DOHH2 (cell line): Measurements from ENCODE around the gene TRAF4.

Source experiments
- H3F3A ChIP-seq: fragments of 200-600 bp; sonication (generic), shearing (Covaris generic); 2 replicates; pipeline ENCODE4 v1.6.0; 2016; ENCODE audit warnings: antibody characterized with exemption, mild to moderate bottlenecking; ENCODE audit not compliant: control insufficient read depth, insufficient read depth
- H3K27ac ChIP-seq: fragments of 200-600 bp; sonication (generic); 2 replicates; pipeline ENCODE4 v1.5.1; 2014; ENCODE audit warnings: low read depth, mild to moderate bottlenecking, low read length, moderate library complexity
- H3K27me3 ChIP-seq: fragments of 200-600 bp; sonication (generic); 2 replicates; pipeline ENCODE4 v1.6.1; 2014; ENCODE audit warnings: mild to moderate bottlenecking, low read length, mixed read lengths; ENCODE audit not compliant: control insufficient read depth
- H3K36me3 ChIP-seq: fragments of 200-600 bp; sonication (generic); 2 replicates; pipeline ENCODE4 v1.6.1; 2014; ENCODE audit warnings: mild to moderate bottlenecking, low read length, moderate library complexity, mixed read lengths; ENCODE audit not compliant: control insufficient read depth
- H3K4me1 ChIP-seq: fragments of 200-600 bp; sonication (generic); 2 replicates; pipeline ENCODE4 v1.6.1; 2014; ENCODE audit warnings: mild to moderate bottlenecking, low read length, mixed read lengths; ENCODE audit not compliant: control insufficient read depth
- H3K4me2 ChIP-seq: fragments of 200-600 bp; sonication (generic); 2 replicates; pipeline ENCODE4 v1.6.0; 2014; ENCODE audit warnings: mild to moderate bottlenecking, low read length, moderate library complexity
- H3K4me3 ChIP-seq: fragments of 200-600 bp; sonication (generic); 2 replicates; pipeline ENCODE4 v1.5.1; 2014; ENCODE audit warnings: mild to moderate bottlenecking, low read length, mixed read lengths
- H3K79me2 ChIP-seq: fragments of 200-600 bp; sonication (generic); 2 replicates; pipeline ENCODE4 v1.6.1; 2014; ENCODE audit warnings: mild to moderate bottlenecking, low read length, mixed read lengths; ENCODE audit not compliant: control insufficient read depth
- H3K9me2 ChIP-seq: fragments of 200-600 bp; sonication (generic); replicated peaks from 2 replicates; pipeline ENCODE4 v1.6.1; 2014; ENCODE audit warnings: mild to moderate bottlenecking, low read length, mixed read lengths; ENCODE audit not compliant: control insufficient read depth
- H3K9me3 ChIP-seq: fragments of 200-600 bp; sonication (generic); 2 replicates; pipeline ENCODE4 v1.6.1; 2014; ENCODE audit warnings: antibody characterized with exemption, low read length, mixed read lengths; ENCODE audit not compliant: control insufficient read depth, insufficient read depth
- H4K20me1 ChIP-seq: fragments of 200-600 bp; sonication (generic); 2 replicates; pipeline ENCODE4 v1.6.0; 2014; ENCODE audit warnings: low read depth, mild to moderate bottlenecking, antibody characterized with exemption, low read length, moderate library complexity; ENCODE audit not compliant: control insufficient read depth, insufficient read depth
- EZH2phosphoT487 ChIP-seq: fragments of 200-600 bp; sonication (generic); IDR thresholded peaks from 2 replicates; pipeline ENCODE4 v1.6.1; 2017; ENCODE audit warnings: borderline replicate concordance, mild to moderate bottlenecking, antibody characterized with exemption, low read length, moderate library complexity, mixed read lengths
- TF ChIP-seq, protein P1 (sequence below): fragments of 200-600 bp; sonication (generic); IDR thresholded peaks from one replicate; pipeline ENCODE4 v1.5.1; 2014; ENCODE audit warnings: antibody characterized with exemption, mild to moderate bottlenecking, low read depth, low read length; ENCODE audit not compliant: poor library complexity, severe bottlenecking

Gene TRAF4

DNA sequence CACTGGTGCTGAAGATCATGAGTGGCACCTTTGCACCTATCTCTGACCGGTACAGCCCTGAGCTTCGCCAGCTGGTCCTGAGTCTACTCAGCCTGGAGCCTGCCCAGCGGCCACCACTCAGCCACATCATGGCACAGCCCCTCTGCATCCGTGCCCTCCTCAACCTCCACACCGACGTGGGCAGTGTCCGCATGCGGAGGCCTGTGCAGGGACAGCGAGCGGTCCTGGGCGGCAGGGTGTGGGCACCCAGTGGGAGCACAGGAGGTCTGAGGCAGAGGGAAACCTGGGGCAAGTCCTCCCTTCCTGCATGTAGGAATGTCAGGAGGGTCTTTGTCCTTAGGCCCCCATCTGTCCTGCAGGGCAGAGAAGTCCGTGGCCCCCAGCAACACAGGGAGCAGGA is 6.5 kb upstream of the TRAF4 start:
- no peak for TF ChIP-seq EZH2phosphoT487
- TF ChIP-seq, protein P1, sequence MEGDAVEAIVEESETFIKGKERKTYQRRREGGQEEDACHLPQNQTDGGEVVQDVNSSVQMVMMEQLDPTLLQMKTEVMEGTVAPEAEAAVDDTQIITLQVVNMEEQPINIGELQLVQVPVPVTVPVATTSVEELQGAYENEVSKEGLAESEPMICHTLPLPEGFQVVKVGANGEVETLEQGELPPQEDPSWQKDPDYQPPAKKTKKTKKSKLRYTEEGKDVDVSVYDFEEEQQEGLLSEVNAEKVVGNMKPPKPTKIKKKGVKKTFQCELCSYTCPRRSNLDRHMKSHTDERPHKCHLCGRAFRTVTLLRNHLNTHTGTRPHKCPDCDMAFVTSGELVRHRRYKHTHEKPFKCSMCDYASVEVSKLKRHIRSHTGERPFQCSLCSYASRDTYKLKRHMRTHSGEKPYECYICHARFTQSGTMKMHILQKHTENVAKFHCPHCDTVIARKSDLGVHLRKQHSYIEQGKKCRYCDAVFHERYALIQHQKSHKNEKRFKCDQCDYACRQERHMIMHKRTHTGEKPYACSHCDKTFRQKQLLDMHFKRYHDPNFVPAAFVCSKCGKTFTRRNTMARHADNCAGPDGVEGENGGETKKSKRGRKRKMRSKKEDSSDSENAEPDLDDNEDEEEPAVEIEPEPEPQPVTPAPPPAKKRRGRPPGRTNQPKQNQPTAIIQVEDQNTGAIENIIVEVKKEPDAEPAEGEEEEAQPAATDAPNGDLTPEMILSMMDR = no peak
- H3K27ac ChIP-seq = peak overlapping the region; percentile 90
- peak overlapping the region; percentile 72 for H3K4me3 ChIP-seq
- H4K20me1 ChIP-seq = no peaks in the 10 kb centered on the region
- peaks cover 29% of the 10 kb centered on the region for H3K79me2 ChIP-seq
- H3K27me3 ChIP-seq = no peaks in the 10 kb centered on the region
- H3F3A ChIP-seq = peaks cover 24% of the 10 kb centered on the region
- H3K4me2 ChIP-seq = peak overlapping the region; percentile 85
- H3K9me2 ChIP-seq = no peaks in the 10 kb centered on the region
- peaks cover 53% of the 10 kb centered on the region for H3K4me1 ChIP-seq
- peaks cover 5% of the 10 kb centered on the region; the same call in 1 of the 2 replicates for H3K9me3 ChIP-seq
- H3K36me3 ChIP-seq = peaks cover 46% of the 10 kb centered on the region

- peak overlapping the region; percentile 90 for H3K27ac ChIP-seq
Observed at GRCh38 chr17:28737770-28738679, 5.8 kb upstream of the TRAF4 start.

GRCh38 chr17:28738680-28739384 is 5.0 kb upstream of the TRAF4 start:
- Histone ChIP-seq H3K27ac (peak overlapping the region; percentile 90), H3K27me3 (no peaks in the 10 kb centered on the region), H3K9me3 (peaks cover 5% of the 10 kb centered on the region; the same call in 1 of the 2 replicates), H3K79me2 (peaks cover 32% of the 10 kb centered on the region), H3K9me2 (no peaks in the 10 kb centered on the region), H3K4me3 (peak overlapping the region; percentile 72), H3K4me1 (peaks cover 65% of the 10 kb centered on the region), H3K36me3 (peaks cover 46% of the 10 kb centered on the region), H3F3A (peaks cover 27% of the 10 kb centered on the region), H3K4me2 (peak overlapping the region; percentile 85), H4K20me1 (no peaks in the 10 kb centered on the region)
- TF ChIP-seq EZH2phosphoT487 = no peak
- TF ChIP-seq, protein P1 = no peak

More at GRCh38 chr17:28737770-28738679, 5.8 kb upstream of the TRAF4 start:
- Histone ChIP-seq H3K4me2 (peak overlapping the region; percentile 85), H3K27me3 (no peaks in the 10 kb centered on the region), H3K4me1 (peaks cover 60% of the 10 kb centered on the region), H3K36me3 (peaks cover 46% of the 10 kb centered on the region), H3K9me2 (no peaks in the 10 kb centered on the region), H3K79me2 (peaks cover 29% of the 10 kb centered on the region), H3K9me3 (peaks cover 5% of the 10 kb centered on the region; the same call in 1 of the 2 replicates), H3K4me3 (peak overlapping the region; percentile 72), H4K20me1 (no peaks in the 10 kb centered on the region), H3F3A (peaks cover 27% of the 10 kb centered on the region)
- TF ChIP-seq EZH2phosphoT487 = no peak
- TF ChIP-seq, protein P1 = no peak
